ENCODE results near the gene ALDH1B1.

GRCh38 chr9:38355115-38355514 is 37.4 kb upstream of the ALDH1B1 start:
- TF ChIP-seq ZNF530 (CRISPR knock-in tag; IDR thresholded peaks at IDR 0.05; ENCODE audit: low read depth) (no peak), CTCF (CRISPR knock-in tag; IDR thresholded peaks at IDR 0.05) (no peak), SRF (IDR thresholded peaks at IDR 0.05; ENCODE audit: low read depth, low read length) (no peak), SP4 (CRISPR knock-in tag; IDR thresholded peaks at IDR 0.05) (no peak), ZBTB44 (CRISPR knock-in tag; IDR thresholded peaks at IDR 0.05) (no peak), ZNF777 (CRISPR knock-in tag; IDR thresholded peaks at IDR 0.05) (no peak)
- TF ChIP-seq, protein P1, sequence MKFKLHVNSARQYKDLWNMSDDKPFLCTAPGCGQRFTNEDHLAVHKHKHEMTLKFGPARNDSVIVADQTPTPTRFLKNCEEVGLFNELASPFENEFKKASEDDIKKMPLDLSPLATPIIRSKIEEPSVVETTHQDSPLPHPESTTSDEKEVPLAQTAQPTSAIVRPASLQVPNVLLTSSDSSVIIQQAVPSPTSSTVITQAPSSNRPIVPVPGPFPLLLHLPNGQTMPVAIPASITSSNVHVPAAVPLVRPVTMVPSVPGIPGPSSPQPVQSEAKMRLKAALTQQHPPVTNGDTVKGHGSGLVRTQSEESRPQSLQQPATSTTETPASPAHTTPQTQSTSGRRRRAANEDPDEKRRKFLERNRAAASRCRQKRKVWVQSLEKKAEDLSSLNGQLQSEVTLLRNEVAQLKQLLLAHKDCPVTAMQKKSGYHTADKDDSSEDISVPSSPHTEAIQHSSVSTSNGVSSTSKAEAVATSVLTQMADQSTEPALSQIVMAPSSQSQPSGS (CRISPR knock-in tag; IDR thresholded peaks at IDR 0.05), result no peak

All from HepG2 (cell line).